ENCODE results near the gene KNCN.

The KNCN gene

DNA sequence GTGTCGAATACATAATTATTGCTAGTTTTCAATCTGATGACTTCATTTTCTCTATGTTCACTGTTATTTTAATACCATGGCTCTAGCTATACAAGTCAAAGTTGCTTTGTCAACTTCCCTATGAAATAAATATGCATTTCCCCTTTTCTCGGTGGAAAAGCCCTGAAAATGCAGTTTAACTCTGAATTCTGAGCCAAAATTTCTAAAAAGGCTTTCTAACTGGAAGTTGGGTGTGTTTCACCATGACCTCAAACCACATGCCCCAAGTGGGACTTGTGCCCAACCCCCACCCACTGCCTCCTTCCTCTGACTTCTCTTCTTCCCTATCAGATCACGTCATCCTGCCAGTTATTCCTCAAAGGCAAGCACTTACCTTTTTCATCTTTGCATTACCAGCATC is 43.7 kb upstream of the KNCN start:
- H3K9me3 ChIP-seq (ENCODE audit: control insufficient read depth, low read length) = no peaks in the 10 kb centered on the region
- H3K4ac ChIP-seq (ENCODE audit: low read depth in 1 of 2, low read length in 2 of 2) = no peak overlapping the region
- H3K79me1 ChIP-seq (replicated peaks; ENCODE audit: low read length, poor library complexity, severe bottlenecking) = peaks cover 35% of the 10 kb centered on the region
- H4K8ac ChIP-seq (ENCODE audit: low read length) = no peak overlapping the region
- WGBS = 90% methylated on average over 2 of the region's 3 CpGs
- H3K4me2 ChIP-seq (ENCODE audit: low read length, poor library complexity, severe bottlenecking) = no peak overlapping the region
- no peaks in the 10 kb centered on the region for H3K4me1 ChIP-seq (ENCODE audit: control insufficient read depth, insufficient read depth, low read depth, low read length)
- H3K9ac ChIP-seq (ENCODE audit: low read length) = peak overlapping the region; percentile 30
- no peak overlapping the region for H3K27ac ChIP-seq (ENCODE audit: low read length, poor library complexity, severe bottlenecking)
- no peaks in the 10 kb centered on the region for H3K27me3 ChIP-seq (ENCODE audit: control insufficient read depth in 1 of 2, insufficient read depth in 1 of 2, low read length in 2 of 2)
- H3K18ac ChIP-seq (ENCODE audit: low read depth in 1 of 2, low read length in 2 of 2) = no peak overlapping the region
- no peak overlapping the region for H2BK5ac ChIP-seq (ENCODE audit: low read depth, low read length, poor library complexity, severe bottlenecking)
- no peak for DNase-seq
- H2AK5ac ChIP-seq (ENCODE audit: low read length, severe bottlenecking) = no peak overlapping the region
- H3K36me3 ChIP-seq (ENCODE audit: control insufficient read depth in 1 of 2, insufficient read depth in 2 of 2, low read depth in 1 of 2, low read length in 2 of 2) = peaks cover 22 to 38% of the 10 kb centered on the region in 2 experiments
- no peak overlapping the region for H2AFZ ChIP-seq (ENCODE audit: low read depth, low read length)
- H3K4me3 ChIP-seq (ENCODE audit: insufficient read depth in 1 of 2, low read depth in 1 of 2, low read length in 2 of 2) = no peak overlapping the region
- no peak overlapping the region for H2BK15ac ChIP-seq (ENCODE audit: low read depth, poor library complexity, severe bottlenecking)
- no peak overlapping the region for H2BK120ac ChIP-seq (ENCODE audit: low read depth, low read length)
- H3K14ac ChIP-seq (ENCODE audit: low read length in 2 of 2) = no peak overlapping the region
- H2BK12ac ChIP-seq (ENCODE audit: low read length in 2 of 2) = no peak overlapping the region
- H4K91ac ChIP-seq (ENCODE audit: low read length) = no peak overlapping the region
- H3K23ac ChIP-seq (ENCODE audit: low read length in 2 of 2) = no peak overlapping the region

DNA sequence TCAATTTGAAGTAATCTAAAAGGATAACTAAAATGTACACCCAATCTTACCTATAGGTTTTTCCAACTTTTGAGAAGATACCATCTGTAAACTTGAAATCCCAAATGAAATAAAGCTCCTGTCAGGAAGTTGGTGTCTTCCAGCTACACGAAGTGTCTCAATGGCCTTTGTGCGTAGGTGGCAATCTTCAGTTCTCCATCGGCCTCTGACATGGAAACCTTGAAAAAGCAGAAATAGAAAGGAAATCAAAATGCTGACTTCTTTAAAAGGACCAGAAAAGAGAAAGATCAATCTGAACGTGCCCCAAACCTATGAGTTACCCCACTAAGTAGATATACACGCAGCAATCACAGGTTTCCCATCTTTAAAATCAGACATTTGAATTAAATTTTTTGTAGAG is 42.6 kb upstream of the KNCN start:
- Histone ChIP-seq H3K4me2 (ENCODE audit: low read length, poor library complexity, severe bottlenecking) (no peak overlapping the region), H3K14ac (ENCODE audit: low read length in 2 of 2) (no peak overlapping the region), H3K9ac (ENCODE audit: low read length) (no peak overlapping the region), H3K4ac (ENCODE audit: low read depth in 1 of 2, low read length in 2 of 2) (no peak overlapping the region), H2BK15ac (ENCODE audit: low read depth, poor library complexity, severe bottlenecking) (no peak overlapping the region), H4K91ac (ENCODE audit: low read length) (no peak overlapping the region), H2AK5ac (ENCODE audit: low read length, severe bottlenecking) (no peak overlapping the region), H3K9me3 (ENCODE audit: control insufficient read depth, low read length) (peaks cover 10% of the 10 kb centered on the region), H2BK5ac (ENCODE audit: low read depth, low read length, poor library complexity, severe bottlenecking) (no peak overlapping the region), H3K18ac (ENCODE audit: low read depth in 1 of 2, low read length in 2 of 2) (no peak overlapping the region), H3K4me1 (ENCODE audit: control insufficient read depth, insufficient read depth, low read depth, low read length) (no peaks in the 10 kb centered on the region), H2BK120ac (ENCODE audit: low read depth, low read length) (no peak overlapping the region), H3K4me3 (ENCODE audit: insufficient read depth in 1 of 2, low read depth in 1 of 2, low read length in 2 of 2) (no peak overlapping the region), H2BK12ac (ENCODE audit: low read length in 2 of 2) (no peak overlapping the region), H3K27ac (ENCODE audit: low read length, poor library complexity, severe bottlenecking) (no peak overlapping the region), H3K23ac (ENCODE audit: low read length in 2 of 2) (no peak overlapping the region), H3K79me1 (replicated peaks; ENCODE audit: low read length, poor library complexity, severe bottlenecking) (peaks cover 28% of the 10 kb centered on the region), H3K36me3 (ENCODE audit: control insufficient read depth in 1 of 2, insufficient read depth in 2 of 2, low read depth in 1 of 2, low read length in 2 of 2) (peaks cover 31 to 49% of the 10 kb centered on the region in 2 experiments), H2AFZ (ENCODE audit: low read depth, low read length) (no peak overlapping the region), H4K8ac (ENCODE audit: low read length) (no peak overlapping the region), H3K27me3 (ENCODE audit: control insufficient read depth in 1 of 2, insufficient read depth in 1 of 2, low read length in 2 of 2) (no peaks in the 10 kb centered on the region)
- DNase-seq = no peak
- 99% methylated on average over 3 of the region's 5 CpGs for WGBS

DNA sequence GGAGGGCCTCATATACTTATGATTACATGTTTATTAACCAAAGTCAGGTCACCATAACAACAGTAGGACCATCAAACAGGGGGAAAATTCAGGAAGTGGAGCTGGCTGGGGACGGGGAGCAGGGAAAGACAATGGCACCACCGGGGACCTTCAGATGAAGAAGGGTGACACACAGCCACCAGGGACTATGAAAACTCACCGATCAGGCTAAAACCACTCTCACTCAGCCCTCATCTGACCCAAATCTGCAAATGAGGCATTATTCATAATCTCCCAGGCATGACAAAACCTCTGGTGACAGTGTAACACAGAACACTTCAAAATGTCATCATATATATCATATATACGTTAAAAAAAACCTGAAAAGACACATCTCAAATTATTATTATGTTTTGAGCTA is 41.4 kb upstream of the KNCN start:
- 99% methylated on average over 4 of the region's 4 CpGs for WGBS

DNA sequence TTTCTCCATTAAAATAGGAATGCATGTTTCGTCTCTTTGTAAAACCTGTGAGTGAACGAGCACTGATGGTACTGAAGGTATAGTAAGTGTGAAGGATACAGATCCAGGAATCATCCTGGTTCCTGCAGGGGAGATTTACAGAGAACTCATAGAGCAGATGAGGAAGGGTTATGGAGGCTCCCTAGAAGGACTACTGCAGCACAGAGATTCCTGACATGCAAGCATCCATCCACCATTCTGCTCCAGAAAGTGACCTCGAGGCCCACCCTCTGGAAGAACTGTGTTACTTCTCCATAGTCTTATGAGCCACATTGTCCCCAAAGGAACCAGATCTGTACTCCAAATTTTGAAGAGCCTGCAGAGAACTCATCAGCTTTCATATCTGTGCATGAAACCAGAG is 38.1 kb upstream of the KNCN start:
- H3K14ac ChIP-seq (ENCODE audit: low read length in 2 of 2) = no peak overlapping the region
- H3K18ac ChIP-seq (ENCODE audit: low read depth in 1 of 2, low read length in 2 of 2) = no peak overlapping the region
- peaks cover 2% of the 10 kb centered on the region for H3K79me1 ChIP-seq (replicated peaks; ENCODE audit: low read length, poor library complexity, severe bottlenecking)
- H2BK15ac ChIP-seq (ENCODE audit: low read depth, poor library complexity, severe bottlenecking) = no peak overlapping the region
- H4K91ac ChIP-seq (ENCODE audit: low read length) = no peak overlapping the region
- no peak overlapping the region for H2AFZ ChIP-seq (ENCODE audit: low read depth, low read length)
- no peak overlapping the region for H4K8ac ChIP-seq (ENCODE audit: low read length)
- H3K4me2 ChIP-seq (ENCODE audit: low read length, poor library complexity, severe bottlenecking) = no peak overlapping the region
- H3K27ac ChIP-seq (ENCODE audit: low read length, poor library complexity, severe bottlenecking) = no peak overlapping the region
- no peak overlapping the region for H2BK5ac ChIP-seq (ENCODE audit: low read depth, low read length, poor library complexity, severe bottlenecking)
- no peak overlapping the region for H3K9ac ChIP-seq (ENCODE audit: low read length)
- H3K27me3 ChIP-seq (ENCODE audit: control insufficient read depth in 1 of 2, insufficient read depth in 1 of 2, low read length in 2 of 2) = no peaks in the 10 kb centered on the region
- H3K9me3 ChIP-seq (ENCODE audit: control insufficient read depth, low read length) = peaks cover 13% of the 10 kb centered on the region
- no peaks in the 10 kb centered on the region for H3K4me1 ChIP-seq (ENCODE audit: control insufficient read depth, insufficient read depth, low read depth, low read length)
- no peak overlapping the region for H3K23ac ChIP-seq (ENCODE audit: low read length in 2 of 2)
- peaks cover 48 to 70% of the 10 kb centered on the region in 2 experiments for H3K36me3 ChIP-seq (ENCODE audit: control insufficient read depth in 1 of 2, insufficient read depth in 2 of 2, low read depth in 1 of 2, low read length in 2 of 2)
- no peak overlapping the region for H3K4ac ChIP-seq (ENCODE audit: low read depth in 1 of 2, low read length in 2 of 2)
- H2BK12ac ChIP-seq (ENCODE audit: low read length in 2 of 2) = no peak overlapping the region
- no peak for DNase-seq
- no peak overlapping the region for H2BK120ac ChIP-seq (ENCODE audit: low read depth, low read length)
- H2AK5ac ChIP-seq (ENCODE audit: low read length, severe bottlenecking) = no peak overlapping the region
- 95% methylated on average over 3 of the region's 3 CpGs for WGBS
- H3K4me3 ChIP-seq (ENCODE audit: insufficient read depth in 1 of 2, low read depth in 1 of 2, low read length in 2 of 2) = no peak overlapping the region

More for the DNA sequence above, 41.4 kb upstream of the KNCN start:
- no peak overlapping the region for H3K4me2 ChIP-seq (ENCODE audit: low read length, poor library complexity, severe bottlenecking)
- H3K27ac ChIP-seq (ENCODE audit: low read length, poor library complexity, severe bottlenecking) = no peak overlapping the region
- no peaks in the 10 kb centered on the region for H3K4me1 ChIP-seq (ENCODE audit: control insufficient read depth, insufficient read depth, low read depth, low read length)
- H3K27me3 ChIP-seq (ENCODE audit: control insufficient read depth in 1 of 2, insufficient read depth in 1 of 2, low read length in 2 of 2) = no peaks in the 10 kb centered on the region
- no peak overlapping the region for H3K14ac ChIP-seq (ENCODE audit: low read length in 2 of 2)
- peaks cover 32 to 52% of the 10 kb centered on the region in 2 experiments for H3K36me3 ChIP-seq (ENCODE audit: control insufficient read depth in 1 of 2, insufficient read depth in 2 of 2, low read depth in 1 of 2, low read length in 2 of 2)
- H3K18ac ChIP-seq (ENCODE audit: low read depth in 1 of 2, low read length in 2 of 2) = no peak overlapping the region
- no peak overlapping the region for H2BK15ac ChIP-seq (ENCODE audit: low read depth, poor library complexity, severe bottlenecking)
- H3K9me3 ChIP-seq (ENCODE audit: control insufficient read depth, low read length) = peaks cover 13% of the 10 kb centered on the region
- no peak overlapping the region for H3K4me3 ChIP-seq (ENCODE audit: insufficient read depth in 1 of 2, low read depth in 1 of 2, low read length in 2 of 2)
- H2AFZ ChIP-seq (ENCODE audit: low read depth, low read length) = no peak overlapping the region
- no peak overlapping the region for H2BK120ac ChIP-seq (ENCODE audit: low read depth, low read length)
- H2BK5ac ChIP-seq (ENCODE audit: low read depth, low read length, poor library complexity, severe bottlenecking) = no peak overlapping the region
- no peak overlapping the region for H4K8ac ChIP-seq (ENCODE audit: low read length)
- DNase-seq = no peak
- H3K9ac ChIP-seq (ENCODE audit: low read length) = no peak overlapping the region
- no peak overlapping the region for H4K91ac ChIP-seq (ENCODE audit: low read length)
- no peak overlapping the region for H2BK12ac ChIP-seq (ENCODE audit: low read length in 2 of 2)
- H3K79me1 ChIP-seq (replicated peaks; ENCODE audit: low read length, poor library complexity, severe bottlenecking) = peaks cover 22% of the 10 kb centered on the region
- no peak overlapping the region for H3K4ac ChIP-seq (ENCODE audit: low read depth in 1 of 2, low read length in 2 of 2)
- H3K23ac ChIP-seq (ENCODE audit: low read length in 2 of 2) = no peak overlapping the region
- no peak overlapping the region for H2AK5ac ChIP-seq (ENCODE audit: low read length, severe bottlenecking)
